22Rv1 (cell line): ENCODE results near the gene MGAT1.
"Not testable (repeated sequence)": the region's sequence is repeated elsewhere in the genome, so short reads cannot be mapped to it uniquely, and the experiment has no call there.

Experiments
- H3K27ac ChIP-seq: fragments of 450-650 bp; 2 replicates; pipeline ENCODE4 v1.5.1; 2017
- CTCF ChIP-seq: fragments of 450-650 bp; IDR thresholded peaks from 2 replicates; pipeline ENCODE4 v1.5.1; 2017; ENCODE audit warnings: mild to moderate bottlenecking
- ZFX ChIP-seq: fragments of 450-650 bp; IDR thresholded peaks from 2 replicates; pipeline ENCODE4 v1.6.1; 2017; ENCODE audit warnings: antibody characterized with exemption, borderline replicate concordance

The MGAT1 gene

DNA sequence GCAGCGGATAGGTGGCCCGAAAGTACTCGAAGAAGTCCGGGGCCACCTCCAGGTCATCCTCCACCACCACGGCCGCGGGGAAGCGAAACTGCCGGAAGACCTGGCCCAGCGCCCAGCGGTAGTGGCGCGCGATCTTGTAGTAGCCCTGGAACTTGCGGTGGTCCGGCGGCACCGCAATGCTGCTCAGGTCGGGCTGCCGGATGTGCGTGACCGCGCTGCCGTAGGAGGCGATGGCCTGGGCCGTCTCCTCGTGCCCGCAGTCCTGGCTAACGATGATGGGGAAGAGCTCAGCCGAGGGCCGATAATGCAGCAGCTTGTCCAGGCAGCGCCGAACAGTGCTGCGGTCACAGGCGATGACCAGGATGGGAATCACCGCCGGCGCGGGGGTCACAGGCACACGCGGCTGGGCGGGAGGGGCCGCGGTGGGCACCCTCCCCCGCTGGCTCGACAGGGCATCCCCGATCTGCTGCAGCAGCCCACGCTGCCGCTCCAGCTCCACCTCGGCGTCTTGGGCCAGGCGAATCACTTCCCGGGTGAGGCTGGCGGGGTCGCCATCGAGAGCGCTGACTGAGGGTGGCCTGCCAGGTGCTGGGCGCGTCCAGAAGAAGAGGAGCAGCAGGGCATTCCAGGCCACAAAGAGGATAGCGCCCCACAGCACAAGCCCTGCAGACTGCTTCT, 10.2 kb downstream of the MGAT1 start:
- no peak overlapping the region for H3K27ac ChIP-seq

GRCh38 chr5:180791611-180792213, 10.9 kb downstream of the MGAT1 start:
- no peak overlapping the region for H3K27ac ChIP-seq
- TF ChIP-seq CTCF: no peak
- no peak for TF ChIP-seq ZFX

More for the DNA sequence above, 10.2 kb downstream of the MGAT1 start:
- TF ChIP-seq CTCF (no peak), ZFX (no peak)

GRCh38 chr5:180790524-180790923, 12.1 kb downstream of the MGAT1 start:
- no peak for TF ChIP-seq ZFX
- TF ChIP-seq CTCF: no peak
- H3K27ac ChIP-seq: no peak overlapping the region

DNA sequence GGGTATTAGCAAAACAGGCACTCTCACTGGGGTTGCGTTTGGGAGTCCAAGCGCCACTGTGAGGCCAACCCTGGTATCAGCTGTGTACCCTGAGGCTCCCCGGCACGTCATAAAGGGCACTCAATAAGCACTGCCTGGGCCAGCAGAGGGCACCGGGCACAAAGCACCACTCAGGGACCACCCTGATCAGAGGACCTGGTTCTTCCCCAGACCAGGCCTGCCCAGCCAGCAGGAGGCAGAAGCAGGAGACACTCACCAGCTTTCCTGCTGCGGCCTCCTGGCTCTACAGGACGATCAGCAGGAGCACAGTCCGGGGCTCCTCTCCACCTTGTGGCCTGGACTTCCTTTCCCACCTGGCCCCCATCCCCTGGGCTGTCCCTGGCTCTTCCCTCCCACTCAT, 12.6 kb downstream of the MGAT1 start:
- TF ChIP-seq ZFX: no peak
- TF ChIP-seq CTCF: no peak

DNA sequence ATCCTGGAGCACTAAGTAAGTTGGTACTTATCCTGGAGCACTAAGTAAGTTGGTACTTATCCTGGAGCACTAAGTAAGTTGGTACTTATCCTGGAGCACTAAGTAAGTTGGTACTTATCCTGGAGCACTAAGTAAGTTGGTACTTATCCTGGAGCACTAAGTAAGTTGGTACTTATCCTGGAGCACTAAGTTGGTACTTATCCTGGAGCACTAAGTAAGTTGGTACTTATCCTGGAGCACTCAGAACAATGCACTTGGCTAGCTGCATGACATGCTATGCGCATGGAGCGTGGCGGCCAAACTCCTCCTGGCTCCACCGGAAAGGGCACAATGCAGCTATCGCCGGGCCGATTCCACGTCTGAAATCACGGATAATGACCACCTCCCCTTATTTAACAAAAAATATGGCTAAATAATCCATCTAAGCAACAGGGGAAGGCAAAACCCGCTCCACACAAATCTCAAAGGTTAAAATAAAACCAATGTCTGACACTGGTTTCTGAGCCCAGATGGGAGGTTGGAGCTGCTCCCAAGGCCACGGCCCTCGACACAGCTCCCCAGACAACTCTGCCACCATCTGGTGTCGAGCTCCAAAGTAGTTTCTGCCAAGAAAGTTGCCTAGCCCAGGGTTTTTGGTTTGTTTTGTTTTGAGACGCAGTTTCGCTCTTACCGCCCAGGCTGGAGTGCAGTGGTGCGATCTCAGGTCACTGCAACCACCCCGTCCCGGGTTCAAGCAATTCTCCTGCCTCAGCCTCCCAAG, 13.8 kb downstream of the MGAT1 start:
- not testable (repeated sequence) for H3K27ac ChIP-seq

More for the DNA sequence above, 12.6 kb downstream of the MGAT1 start:
- H3K27ac ChIP-seq: no peak overlapping the region

DNA sequence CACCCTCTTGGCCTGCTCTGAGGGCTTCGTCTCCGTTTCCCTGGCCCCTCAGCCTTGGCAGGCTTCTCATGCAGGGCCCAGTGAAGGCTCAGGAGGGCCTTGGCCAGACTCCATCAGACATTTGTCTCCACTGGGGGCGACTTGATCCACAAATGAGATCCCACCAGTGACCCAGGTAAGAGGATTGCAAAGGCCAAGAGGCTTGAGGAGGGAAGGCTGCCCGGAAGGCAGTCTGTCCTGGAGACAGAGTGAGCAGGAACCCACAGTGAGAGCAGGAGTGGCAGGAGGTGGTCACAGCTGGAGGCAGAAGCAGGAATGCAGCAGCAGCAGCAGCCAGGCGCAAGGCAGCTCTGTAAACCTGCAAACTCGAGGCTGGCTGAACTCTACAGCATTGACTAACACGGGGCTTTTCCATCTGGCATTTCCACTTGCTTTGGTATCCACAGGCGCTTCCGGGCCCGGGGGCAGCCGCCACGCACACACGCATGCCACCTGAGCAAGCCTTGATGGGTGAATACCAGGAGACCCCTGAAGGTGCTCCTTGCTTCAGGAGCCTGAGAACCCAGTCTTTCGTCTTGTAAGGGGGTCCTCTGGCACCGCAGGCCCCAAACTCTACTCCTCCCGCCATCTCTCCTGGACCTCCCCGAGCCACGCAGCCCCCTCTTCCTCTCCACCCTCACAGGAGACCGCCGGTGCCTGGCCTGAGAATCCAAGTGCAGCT, 14.7 kb downstream of the MGAT1 start:
- TF ChIP-seq CTCF (no peak), ZFX (no peak)
- H3K27ac ChIP-seq: no peak overlapping the region

DNA sequence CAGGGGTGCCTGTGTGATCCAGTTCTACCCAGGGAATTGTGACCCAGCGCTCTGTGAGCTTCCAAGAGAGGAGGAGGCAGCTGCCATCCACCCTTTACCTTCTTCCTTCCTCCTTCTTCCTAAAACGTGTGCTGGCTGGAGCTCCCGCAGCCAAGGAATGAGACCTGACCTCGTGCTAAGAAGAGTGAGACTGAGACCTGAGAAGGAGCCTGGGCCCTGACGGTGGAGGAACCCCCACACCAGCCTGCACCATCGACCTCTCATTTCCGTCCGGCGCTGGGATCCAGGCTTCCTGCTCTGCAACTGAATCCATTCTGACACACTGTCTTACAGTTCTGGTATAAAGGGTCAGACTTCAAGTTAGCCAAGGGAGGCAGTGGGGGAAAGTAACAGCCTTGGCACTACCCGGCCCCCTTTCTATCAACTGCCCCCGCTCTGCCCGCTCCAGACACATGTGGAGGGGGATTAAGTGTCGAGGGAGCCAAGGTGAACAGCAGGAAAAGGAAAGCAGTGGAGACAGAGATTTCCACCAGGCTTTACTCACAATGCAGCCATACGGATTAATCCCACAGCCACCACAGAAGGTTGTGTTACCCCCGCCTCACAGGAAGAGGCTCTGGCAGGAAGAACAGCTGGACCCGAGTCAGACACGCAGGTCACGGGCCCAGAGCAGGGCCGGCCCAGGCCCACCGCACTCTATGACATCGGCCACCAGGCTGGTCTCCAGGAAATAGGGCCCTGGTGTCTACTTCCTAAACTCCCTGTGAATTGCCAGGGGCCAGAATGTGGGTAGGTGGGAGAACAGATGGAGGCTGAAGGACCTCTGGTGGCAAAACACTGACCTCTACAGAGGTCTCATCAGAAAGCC, 15.8 kb downstream of the MGAT1 start:
- TF ChIP-seq CTCF (no peak), ZFX (no peak)
- H3K27ac ChIP-seq: no peak overlapping the region
